ENCODE results near the gene ZNF783. TPM values are rescaled to one million over a fixed set of nuclear protein-coding genes. Genes with fewer than 3 reads are reported as not detected.

The ZNF783 gene
- total RNA-seq, 3 donors from 2014 or later = 9.2 to 18.2 (median 12.9) TPM

- ATAC-seq = no peak
- Histone ChIP-seq H3K4me1 (ENCODE audit: low read depth) (peaks cover 10% of the 10 kb centered on the region), H3K9me3 (no peaks in the 10 kb centered on the region), H3K4me3 (no peak overlapping the region), H3K36me3 (ENCODE audit: low read depth) (no peaks in the 10 kb centered on the region)
- intact Hi-C loops (cut with DNase I, micrococcal nuclease) = no loop called here
- no peak for TF ChIP-seq CTCF (IDR thresholded peaks at IDR 0.05)
- no peak for DNase-seq
These were observed 23.9 kb upstream of the ZNF783 start for GRCh38 chr7:149238051-149238450.

- no peaks in the 10 kb centered on the region for H3K36me3 ChIP-seq (ENCODE audit: low read depth)
- H3K4me3 ChIP-seq = peak within 1 kb of the TSS; percentile 95
- peaks cover 10% of the 10 kb centered on the region for H3K4me1 ChIP-seq (ENCODE audit: low read depth)
- intact Hi-C loops (cut with DNase I, micrococcal nuclease) = no loop called here
- peak; percentile 90 for TF ChIP-seq CTCF (IDR thresholded peaks at IDR 0.05)
- H3K9me3 ChIP-seq = no peaks in the 10 kb centered on the region
- peak; percentile 100 for ATAC-seq
- peak; percentile 92 to 94 (median 94) for DNase-seq
These were observed 22.5 kb upstream of the ZNF783 start, which contains the start of gene ZNF212 for GRCh38 chr7:149239345-149240143. TSS of gene ZNF212 (plus strand) at chr7:149239651. CDS start at chr7:149239779, 128 bp downstream.

- Histone ChIP-seq H3K36me3 (ENCODE audit: low read depth) (no peaks in the 10 kb centered on the region), H3K4me1 (ENCODE audit: low read depth) (peaks cover 10% of the 10 kb centered on the region), H3K9me3 (no peaks in the 10 kb centered on the region), H3K4me3 (no peak overlapping the region)
- DNase-seq (no peak), ATAC-seq (no peak)
- intact Hi-C loops (cut with DNase I, micrococcal nuclease) = no loop called here
- no peak for TF ChIP-seq CTCF (IDR thresholded peaks at IDR 0.05)
These were observed 21.4 kb upstream of the ZNF783 start for GRCh38 chr7:149240637-149241036.

- Histone ChIP-seq H3K4me3 (no peak overlapping the region), H3K9me3 (no peaks in the 10 kb centered on the region), H3K36me3 (ENCODE audit: low read depth) (no peaks in the 10 kb centered on the region), H3K4me1 (ENCODE audit: low read depth) (peaks cover 10% of the 10 kb centered on the region)
- intact Hi-C loops (cut with DNase I, micrococcal nuclease) = no loop called here
- ATAC-seq (peak; percentile 18), DNase-seq (no peak)
- no peak for TF ChIP-seq CTCF (IDR thresholded peaks at IDR 0.05)
These were observed 20.3 kb upstream of the ZNF783 start for GRCh38 chr7:149241696-149242095.

GRCh38 chr7:149245244-149245643, 16.8 kb upstream of the ZNF783 start:
- intact Hi-C loops (cut with DNase I, micrococcal nuclease) = no loop called here
- Histone ChIP-seq H3K9me3 (no peaks in the 10 kb centered on the region), H3K4me1 (ENCODE audit: low read depth) (peaks cover 8% of the 10 kb centered on the region), H3K36me3 (ENCODE audit: low read depth) (no peaks in the 10 kb centered on the region), H3K4me3 (no peak overlapping the region)
- ATAC-seq = no peak
- TF ChIP-seq CTCF (IDR thresholded peaks at IDR 0.05) = no peak
- no peak for DNase-seq

All from mucosa of descending colon (tissue), 3 donors.